GM18502 (cell line): ENCODE data around the gene SRP14.
"Not testable (repeated sequence)": the region's sequence is repeated elsewhere in the genome, so short reads cannot be mapped to it uniquely, and the experiment has no call there.

ENCODE experiments used
- ATAC-seq: cut with Tn5 transposase; IDR thresholded peaks from one replicate; pipeline ENCODE4 v1.9.1; 2021; ENCODE audit warnings: mild to moderate bottlenecking; ENCODE audit not compliant: unreplicated experiment, poor library complexity

SRP14 gene

DNA sequence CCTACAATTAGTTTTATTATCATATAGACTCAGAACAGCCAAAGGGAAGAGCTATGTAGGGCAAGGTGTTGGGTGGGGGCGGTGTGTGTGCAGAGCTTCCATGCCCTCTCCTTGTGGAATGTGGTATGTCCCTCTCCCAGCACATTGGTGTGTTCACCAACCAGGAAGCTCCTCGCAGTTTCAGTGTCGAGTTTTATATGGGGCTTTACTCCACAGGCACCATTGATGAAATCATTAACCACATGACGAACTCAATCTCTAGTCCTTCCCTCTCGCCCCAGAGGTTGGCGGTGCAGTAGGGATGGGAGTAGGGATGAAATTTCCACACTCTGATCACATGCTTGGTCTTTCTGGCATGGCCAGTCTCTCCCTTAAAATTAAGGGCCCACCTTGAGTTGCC, 13.6 kb upstream of the SRP14 start:
- no peak for ATAC-seq

DNA sequence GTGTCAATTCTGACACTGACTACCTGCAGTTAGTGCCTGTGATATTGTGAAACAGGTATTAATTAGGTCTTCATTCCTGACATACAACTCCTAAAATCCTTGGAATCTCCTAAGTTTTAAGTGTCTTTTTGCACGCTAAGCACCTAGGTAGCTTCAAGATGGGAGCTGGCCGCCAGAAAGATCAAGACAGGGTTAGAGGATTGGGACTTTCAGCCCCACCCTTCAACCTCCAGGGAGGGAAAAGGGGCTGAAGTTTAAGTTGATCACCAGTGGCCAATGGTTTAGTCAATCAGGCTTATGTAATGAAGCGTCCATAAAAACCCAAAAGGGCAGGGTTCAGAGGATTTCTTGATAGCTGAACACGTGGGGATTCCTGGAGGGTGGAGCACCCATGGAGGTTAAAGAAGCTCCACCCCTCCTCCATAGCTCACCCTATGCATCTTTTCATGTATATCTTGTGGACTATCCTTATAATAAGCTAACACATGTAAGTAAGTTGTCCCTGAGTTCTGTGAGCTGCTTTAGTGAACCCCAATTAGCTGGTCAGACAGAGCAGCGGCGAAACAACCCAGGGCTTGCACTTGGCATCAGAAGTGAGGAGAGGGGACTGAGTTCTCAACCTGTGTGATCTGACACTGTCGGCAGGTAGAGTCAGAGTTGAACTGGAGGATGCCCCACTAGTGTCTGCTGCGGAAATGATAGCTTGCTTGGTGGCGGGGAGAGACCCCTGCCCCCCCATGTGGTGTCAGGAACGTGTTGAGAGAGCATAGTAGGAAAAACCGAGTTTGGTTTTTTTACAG, 12.8 kb upstream of the SRP14 start:
- no peak for ATAC-seq

DNA sequence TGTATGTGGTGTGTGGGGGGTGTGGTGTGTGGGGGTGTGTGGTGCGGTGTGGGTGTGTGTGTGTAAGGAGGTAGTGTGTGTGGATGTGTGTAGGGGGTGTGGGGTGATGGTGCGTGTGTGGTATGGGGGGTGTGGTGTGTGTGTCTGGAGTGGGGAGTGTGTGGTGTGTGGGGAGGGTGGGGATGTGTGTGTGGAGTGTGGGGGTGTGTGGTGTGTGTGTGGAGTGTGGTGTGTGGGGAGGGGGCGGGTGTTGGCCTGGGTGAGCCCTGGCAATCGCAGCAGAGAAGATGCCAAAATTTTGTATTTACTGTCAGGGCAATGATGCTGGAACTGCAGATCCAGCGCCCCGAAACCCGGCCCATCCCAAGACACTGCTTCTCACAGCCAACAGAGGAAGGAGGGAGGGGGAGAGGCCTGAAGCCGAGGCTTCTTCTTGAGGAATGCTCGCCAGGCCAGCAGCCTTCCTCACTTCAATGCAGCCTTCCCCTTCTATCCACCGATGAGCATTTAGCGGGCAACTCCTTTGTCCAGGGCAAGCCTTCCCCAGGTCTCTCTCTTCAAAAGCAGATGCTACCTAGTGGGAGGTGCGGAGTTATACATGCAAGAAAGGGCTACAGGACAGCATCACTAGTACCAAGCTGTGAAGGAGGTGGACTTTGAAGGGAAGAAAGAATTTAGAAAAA, 11.9 kb upstream of the SRP14 start:
- ATAC-seq, result no peak

DNA sequence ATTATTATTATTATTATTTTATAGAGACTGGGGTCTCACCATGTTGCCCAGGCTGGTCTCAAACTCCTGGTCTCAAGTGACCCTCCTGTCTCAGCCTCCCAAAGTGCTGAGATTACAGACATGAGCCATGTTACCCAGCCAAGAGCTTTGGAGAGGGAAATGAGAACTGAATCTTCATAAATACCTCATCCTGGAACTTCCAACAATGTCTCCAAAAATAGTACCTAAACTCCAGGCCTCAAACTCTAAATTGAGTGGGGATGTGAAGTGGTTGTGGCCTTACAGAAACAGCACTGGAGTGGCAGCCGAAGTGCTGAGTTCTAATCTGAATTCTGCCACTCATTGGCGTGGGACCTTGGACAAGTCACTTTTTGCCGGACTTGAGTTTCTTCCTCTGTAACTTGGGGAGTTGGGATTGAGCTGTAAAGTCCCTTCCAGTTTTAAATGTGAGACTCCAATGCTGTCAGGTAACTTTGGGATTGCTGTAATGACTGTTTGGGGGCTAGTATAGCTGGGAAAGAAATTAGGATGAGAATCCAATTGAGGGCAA, 10.0 kb upstream of the SRP14 start:
- no peak for ATAC-seq

DNA sequence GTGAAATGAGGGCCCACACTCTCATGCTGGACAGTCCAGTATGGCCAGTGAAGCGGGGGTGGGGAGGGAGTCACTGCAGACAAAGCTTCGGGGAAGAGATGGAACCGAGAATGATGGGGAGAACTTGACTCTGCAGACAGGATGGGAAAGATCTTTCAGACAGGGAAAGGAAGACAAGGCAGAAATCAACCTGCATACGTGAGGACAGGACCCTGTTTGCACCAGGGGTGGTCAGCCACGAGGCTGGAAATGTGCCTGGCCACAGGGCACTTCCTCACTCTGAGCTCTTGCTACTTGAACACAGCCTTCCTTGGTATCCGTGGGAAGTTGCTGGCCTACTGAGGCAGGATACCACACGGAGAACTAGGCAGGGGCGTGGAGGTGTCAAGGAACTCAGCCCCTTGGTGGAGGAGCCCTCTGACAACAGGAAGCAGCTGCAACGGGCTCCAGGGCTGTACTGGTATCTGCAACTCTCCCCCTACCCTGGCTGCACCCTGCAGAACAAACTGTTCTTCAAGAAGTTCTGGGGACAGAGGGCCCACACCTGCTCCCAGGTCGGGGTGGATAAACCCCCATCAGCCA, 9.3 kb upstream of the SRP14 start:
- ATAC-seq, result no peak

DNA sequence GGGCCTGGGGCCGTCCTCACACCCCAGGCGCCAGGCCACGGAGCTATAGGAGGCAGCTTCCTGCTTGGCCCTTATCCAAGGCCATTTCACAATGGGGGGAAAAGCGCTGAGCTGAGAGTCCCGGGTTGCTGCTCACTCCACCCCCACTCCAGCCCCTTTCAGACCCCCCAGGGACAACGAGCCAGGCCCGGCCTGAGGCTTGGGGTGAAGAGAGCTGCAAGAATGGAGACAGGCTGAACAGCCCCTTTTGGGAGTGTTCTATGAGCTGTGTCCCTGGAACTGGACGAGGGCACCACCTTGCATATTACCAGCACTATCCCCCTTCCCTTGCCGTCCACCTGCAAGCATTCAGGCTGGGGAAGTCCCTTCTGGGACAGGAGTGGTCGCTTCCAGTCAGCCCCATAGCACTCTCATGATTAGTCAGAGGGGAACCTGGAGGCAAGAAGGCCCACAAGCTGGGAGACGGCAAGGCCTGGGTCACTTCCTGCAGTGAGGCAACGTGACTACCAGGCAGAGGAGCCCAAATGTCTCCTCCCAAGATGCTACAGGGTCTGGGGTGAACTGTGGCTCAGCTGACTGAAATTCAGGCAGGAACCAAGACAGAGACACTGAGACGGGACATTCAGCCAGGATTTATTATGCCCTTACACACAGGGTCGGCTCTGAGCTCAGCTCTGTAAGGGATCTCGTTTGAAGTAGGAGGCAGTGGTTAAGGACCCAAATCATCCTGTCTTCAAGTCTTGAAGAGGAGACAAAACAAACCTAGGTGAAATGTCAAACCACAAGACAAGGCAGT, 8.6 kb upstream of the SRP14 start:
- peak; percentile 69 for ATAC-seq

DNA sequence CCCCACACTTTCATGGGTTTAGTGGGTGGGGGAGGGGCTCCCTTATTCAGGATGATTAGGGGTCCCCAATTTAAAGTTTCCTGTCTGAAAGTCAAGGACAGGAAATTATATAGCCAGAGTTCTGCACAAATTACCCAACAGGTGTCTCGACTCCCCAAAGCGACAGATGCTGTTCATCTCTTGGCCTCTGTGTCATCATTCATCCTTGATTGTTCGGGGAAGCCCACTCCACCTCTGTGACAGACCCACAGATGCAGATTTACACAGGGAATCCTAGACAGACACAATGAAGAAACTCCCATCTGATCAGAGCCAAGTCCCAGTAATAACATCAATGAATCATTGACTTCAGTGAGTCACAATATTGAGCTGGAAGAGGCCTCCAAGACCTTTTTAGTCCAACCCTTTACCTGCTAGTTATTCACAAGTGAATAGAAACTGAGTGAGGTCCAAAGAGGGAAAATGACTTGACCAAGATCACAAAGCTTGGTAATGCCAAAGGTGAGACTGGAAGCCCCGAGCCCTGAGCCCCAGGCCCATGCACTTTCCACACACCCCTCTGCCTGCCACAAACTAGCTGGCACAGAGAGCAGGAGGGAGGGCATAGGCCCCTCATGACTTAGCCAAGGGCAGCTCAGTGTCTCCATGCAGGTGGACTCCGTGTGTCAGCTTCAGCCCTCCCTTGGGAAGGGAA, 7.9 kb upstream of the SRP14 start:
- no peak for ATAC-seq

DNA sequence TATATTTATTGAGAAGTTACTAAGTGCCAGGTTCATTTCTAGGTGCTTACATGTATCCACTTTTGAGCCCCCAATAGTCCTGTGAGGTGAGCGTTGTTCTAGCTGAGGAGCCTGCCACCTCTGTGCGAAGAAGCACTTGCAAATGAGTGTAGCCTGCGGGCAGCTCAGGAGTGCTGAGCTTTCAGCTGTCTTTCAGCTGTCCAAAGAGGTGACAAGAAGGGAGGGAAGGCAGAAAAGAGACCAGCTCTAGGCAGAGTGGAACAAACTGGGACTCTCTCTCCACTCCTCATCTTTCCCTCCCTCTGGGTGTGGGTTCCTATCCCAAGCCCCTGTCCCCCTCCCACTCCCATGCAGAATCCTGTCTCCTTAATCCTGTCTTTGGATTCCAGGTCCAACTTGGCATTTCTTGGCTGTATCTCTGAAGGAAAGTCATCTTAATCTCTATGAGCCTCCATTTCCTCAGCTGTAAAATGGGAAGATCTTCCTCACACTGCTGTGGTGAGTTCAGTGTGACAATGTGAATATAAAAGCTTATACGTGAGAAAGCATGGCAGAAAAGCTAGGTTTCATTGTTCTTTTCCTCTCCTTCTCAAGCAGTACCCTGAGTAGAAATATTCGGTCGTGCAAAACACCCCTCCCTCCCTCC, 6.7 kb upstream of the SRP14 start:
- ATAC-seq, result no peak

DNA sequence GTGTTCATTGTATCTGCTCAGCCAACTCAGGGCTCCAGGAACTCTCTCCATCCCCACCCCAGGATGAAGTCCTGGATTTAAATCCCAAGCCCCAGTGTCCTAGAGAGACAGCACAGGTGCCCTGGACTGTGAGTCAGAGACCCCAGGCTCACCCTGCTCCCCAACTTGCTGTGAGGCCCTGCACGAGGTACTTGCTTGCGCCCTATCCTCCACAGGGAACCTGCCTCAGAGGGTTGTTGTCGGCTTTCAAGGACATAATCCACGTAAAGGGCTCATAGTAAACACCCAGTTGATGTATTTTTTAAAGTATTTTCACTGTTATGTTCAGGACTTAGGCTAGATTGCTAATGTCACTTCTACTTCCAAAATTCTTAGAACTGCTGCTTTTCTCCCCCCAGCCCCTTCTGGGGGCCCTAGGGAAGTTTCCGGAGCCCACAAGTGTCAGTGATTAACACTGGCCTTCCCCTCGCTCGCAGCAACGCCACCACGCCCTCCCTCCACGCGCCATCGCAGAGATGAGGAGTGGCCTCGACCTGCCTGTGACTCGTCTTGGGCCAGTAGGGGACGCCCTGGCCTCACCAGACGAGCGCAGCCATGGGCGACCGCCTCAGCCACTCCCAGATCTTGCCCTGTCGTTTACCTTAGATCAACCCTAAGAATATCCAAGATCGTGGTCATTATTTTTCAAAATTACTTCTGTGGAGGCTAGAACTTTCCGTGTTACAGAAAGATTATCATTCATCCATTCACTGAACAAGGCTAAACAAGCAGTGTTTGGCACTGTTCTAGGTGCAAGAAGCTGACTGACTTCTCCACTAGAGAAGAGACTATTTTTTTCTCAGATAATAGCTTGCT, 6.0 kb upstream of the SRP14 start:
- peak; percentile 74 for ATAC-seq

DNA sequence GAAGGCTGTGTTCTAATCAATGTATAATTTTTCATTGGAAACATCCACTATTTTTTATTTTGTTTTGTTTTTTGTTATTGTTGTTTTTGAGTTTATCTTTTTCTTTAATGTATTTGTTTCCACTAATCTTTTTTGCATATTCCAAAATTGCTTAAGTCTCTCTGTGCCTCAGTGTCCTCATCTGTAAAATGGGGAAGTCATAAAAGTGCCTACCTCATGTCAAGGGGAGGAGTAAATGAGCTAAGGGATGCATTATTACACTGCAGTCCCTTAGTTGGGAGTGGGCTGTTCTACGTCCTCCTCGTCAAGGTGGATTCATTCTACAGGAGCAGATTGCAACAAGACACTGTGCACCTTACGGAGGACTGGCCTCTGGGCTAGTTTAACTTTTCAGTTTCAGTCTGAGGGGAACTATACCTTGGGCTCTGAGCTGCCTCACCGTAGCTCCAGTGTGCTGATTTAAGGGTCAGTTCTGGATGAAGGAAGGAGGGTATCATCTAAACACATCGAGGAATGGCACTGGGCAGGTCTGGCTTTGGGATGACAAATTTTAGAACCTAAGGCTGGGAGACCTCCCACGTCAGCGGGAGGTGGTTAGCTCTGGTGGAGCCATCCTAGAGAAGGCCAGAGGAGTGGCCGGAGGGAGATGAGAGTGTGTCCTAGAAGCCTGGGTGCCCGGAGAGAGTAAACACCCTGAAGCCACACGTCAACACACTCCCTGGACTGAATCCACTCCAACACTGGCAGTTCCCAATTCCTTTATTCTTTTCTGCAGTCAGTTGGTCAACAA, 5.1 kb upstream of the SRP14 start:
- no peak for ATAC-seq

DNA sequence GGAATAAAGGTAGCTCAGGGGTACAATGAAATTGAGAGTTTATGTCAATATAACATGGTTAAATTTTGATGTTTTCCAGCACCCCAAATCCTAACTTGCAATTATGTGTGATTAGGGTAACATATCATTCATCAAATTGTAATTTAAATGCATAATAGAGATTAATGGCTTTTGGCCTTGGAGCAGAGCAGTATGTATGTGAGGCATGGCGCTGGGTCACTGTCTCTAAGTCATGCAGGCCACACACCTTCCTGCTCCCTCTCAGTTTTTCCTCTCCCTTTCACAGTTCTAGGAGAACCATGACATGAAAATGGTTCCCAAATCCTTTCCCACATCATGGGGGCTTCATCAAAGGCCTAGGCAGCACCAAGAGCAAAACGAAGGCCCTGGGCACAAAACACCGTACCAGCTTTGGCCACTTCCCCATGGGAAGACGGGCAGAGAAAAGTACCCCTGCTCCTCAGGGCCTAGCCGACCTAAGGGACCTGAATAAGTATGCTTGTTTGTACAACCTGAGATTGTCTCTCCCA, 3.9 kb upstream of the SRP14 start:
- ATAC-seq, result no peak

DNA sequence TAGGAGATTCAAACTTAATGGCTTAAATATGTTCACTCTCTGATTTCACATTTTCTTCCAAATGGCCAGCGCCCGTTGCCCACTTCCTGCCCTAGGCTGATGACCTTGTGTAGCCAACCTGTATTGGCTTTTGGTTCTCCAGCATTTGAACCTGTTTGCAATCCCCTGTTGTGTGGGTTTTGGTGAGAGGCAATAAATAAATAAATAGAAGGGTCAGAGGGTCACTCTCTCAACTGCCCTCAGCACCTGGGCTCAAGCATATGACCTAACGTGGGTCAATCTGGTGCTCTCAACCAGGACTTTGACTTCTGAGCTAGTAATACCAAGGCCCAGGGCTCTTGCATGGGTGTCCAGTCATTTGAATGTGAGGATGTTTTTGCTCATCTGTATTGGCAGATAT, 1.8 kb upstream of the SRP14 start:
- ATAC-seq, result no peak

DNA sequence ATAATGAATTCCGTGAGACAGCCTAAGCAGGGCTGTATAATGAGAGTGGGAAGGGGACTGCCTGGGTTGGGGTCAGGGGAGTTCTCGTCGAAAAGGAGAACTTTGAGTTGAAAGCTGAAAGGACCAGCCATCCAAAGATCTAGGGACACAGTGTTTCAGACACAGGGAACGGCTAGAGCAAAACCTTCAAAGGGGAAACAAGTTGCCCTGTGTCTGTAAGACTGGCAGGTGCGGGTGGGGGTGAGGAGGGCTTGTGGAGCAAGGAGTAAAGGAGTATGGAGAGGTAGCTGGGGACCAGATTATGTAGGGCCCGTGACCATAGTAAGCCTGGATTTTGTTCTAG, 1.3 kb upstream of the SRP14 start:
- ATAC-seq, result no peak

DNA sequence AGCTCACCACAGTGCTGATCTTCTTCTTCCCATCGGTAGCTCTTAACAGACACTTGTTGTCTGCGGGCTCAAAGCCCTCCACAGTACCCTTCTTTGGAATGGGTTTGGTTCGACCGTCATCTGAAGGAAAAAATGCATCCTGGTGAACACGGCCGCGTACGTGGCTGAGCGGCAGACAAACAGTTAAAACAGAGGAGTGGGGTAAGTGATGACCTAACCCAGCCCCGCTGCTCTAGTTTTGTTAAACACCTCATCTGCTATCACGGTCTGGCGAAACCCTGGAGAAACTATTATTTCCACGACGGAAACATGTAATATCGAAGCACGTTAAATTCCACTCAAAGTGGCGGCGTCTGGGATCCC, 725 bp downstream of the SRP14 start:
- ATAC-seq, result no peak

DNA sequence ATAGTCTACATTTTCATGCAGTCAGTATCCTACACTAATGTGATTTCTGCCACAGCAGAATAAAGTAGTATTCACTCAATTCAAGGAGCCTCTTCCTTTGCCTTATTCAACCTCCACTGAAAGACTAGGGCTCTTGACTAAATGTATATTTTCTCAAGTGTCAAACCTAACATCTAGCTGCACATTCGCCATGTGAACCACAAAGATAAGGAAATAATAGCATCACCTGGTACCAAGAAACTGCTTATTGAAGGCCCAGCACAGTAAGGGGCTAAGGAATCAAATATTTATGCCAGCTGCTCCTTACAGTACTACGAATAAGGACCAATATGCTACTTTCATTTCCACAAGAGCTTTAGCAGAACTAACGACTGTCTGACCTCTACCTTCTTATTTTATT, 1.3 kb downstream of the SRP14 start:
- ATAC-seq, result no peak

DNA sequence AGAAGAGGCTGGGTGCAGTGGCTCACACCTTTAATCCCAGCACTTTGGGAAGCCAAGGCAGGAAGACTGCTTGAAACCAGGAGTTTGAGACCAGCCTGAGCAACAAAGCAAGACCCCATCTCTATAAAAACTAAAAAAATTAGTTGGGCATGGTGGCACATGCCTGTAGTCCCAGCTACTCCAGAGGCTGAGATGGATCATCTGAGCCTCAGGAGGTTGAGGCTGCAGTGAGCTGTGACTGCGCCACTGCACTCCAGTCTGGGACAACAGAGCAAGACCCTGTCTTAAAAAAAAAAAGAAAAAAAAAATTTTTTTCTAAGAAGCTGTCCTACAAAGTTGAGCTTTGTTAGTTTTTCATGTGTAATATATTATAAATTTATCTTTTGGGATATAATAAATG, 3.8 kb downstream of the SRP14 start:
- ATAC-seq, result not testable (repeated sequence)

DNA sequence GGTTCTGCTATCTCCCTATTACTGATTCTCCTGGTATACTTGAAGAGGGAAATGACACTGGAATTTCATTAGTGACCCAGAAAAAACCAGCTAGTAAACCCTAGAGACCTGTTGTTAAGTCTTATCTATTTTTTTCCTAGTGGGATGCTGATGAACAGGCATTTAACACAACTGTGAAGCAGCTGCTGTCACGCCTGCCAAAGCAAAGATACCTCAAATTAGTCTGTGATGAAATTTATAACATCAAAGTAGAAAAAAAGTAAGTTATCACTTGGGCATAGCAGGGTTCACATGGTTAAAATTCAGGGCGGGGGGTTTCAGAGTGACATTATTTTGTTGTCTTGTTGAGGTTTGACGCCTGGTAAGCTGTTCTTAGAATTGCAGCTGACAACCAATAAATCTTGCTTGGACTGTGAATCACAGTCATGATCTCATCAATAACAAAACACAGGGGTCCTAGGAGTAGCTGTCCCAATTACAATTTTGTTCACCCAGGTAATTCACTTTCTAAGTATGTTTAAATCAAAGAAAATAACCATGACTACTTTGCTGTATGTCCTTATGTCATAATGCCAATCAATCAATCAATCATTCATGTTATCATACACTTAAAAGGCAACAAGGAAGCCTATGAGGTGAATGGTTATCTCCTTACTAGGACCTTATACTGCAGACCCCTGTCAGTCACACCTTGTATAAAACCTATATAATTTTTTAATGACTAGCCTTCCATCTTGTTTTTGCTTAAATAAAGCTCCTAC, 4.6 kb downstream of the SRP14 start:
- ATAC-seq, result no peak
